ENCODE measurements around the gene PRKCA. TPM values are rescaled to one million over a fixed set of nuclear protein-coding genes. Genes with fewer than 3 reads are reported as not detected.

Gene PRKCA
- polyA plus RNA-seq, 2 donors, result 1.2 to 1.3 TPM

DNA sequence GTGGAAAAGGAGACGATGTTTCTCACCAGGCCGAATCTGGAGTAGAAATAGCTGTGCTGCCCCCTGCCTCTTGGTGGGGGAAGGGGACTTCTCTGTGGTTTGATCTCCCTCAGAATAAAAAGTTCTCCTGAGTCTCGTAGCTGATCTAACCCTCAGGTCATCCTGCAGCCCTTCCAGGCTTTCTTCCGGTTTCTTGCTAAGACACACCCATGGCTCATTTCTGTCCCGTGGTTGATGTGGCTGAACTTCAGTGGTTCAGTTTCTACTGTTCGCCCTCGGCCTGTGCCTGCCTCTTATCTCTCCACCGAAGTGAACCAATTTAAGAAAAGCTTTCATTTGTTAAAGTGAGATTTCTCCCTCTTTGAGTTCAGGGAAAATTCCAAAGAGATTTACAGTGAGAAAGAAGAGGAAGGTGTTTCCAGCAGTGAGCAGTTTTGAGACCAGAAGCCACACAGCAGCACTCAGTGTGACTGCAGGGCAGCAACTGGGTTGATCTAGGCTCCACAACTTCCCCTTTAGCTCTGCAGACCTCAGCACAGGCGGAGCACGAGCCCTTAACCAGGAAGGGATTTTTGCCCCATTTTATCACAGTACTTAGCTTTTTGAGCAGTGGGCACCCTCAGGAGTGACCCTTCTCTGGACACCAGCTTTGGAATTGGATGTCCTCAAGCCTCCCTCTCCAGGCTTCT is 497.6 kb downstream of the PRKCA start:
- H3K4me1 ChIP-seq (ENCODE audit: control insufficient read depth in 2 of 2, insufficient read depth in 2 of 2, low read length in 1 of 2), result no peaks in the 10 kb centered on the region
- no peak overlapping the region for H3K4me3 ChIP-seq (ENCODE audit: low read depth in 1 of 2, low read length in 2 of 2)
- WGBS, 2 donors, result 82 to 90% methylated on average over 10 of the region's 10 CpGs
- no peak overlapping the region for H3K27ac ChIP-seq (ENCODE audit: low read depth in 2 of 2, low read length in 1 of 2)
- H3K36me3 ChIP-seq (ENCODE audit: control insufficient read depth in 2 of 2, insufficient read depth in 2 of 2, low read length in 1 of 2), result no peaks in the 10 kb centered on the region
- peaks cover 0 to 2% of the 10 kb centered on the region in 2 donors for H3K9me3 ChIP-seq (ENCODE audit: control insufficient read depth in 2 of 2, insufficient read depth in 1 of 2, low read depth in 1 of 2, low read length in 1 of 2)
- no peaks in the 10 kb centered on the region for H3K27me3 ChIP-seq (ENCODE audit: control insufficient read depth in 1 of 2, insufficient read depth in 2 of 2, low read length in 2 of 2)

DNA sequence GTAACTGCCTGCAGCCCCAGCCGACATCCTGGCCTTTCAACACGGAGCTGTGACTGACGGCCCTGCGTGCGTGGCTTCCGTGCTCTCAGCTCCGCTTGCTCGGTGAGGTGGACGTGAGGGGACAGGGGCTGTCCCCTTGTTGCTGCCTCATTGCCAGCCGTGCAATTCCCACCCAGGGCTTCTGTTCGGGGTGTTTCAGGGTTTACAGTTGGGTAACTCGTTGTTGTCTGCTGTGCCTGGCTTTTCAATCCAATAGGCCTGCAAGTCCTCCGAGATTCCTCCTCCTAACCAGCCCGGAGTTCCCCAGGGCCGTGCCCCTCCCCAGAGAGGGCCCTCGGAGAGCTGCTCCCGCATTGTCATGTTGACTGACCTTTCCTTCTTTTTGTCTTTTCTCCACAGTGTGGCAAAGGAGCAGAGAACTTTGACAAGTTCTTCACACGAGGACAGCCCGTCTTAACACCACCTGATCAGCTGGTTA is 501.1 kb downstream of the PRKCA start:
- Histone ChIP-seq H3K27me3 (ENCODE audit: control insufficient read depth in 1 of 2, insufficient read depth in 2 of 2, low read length in 2 of 2) (no peaks in the 10 kb centered on the region), H3K4me3 (ENCODE audit: low read depth in 1 of 2, low read length in 2 of 2) (no peak overlapping the region), H3K36me3 (ENCODE audit: control insufficient read depth in 2 of 2, insufficient read depth in 2 of 2, low read length in 1 of 2) (no peaks in the 10 kb centered on the region), H3K27ac (ENCODE audit: low read depth in 2 of 2, low read length in 1 of 2) (no peak overlapping the region), H3K9me3 (ENCODE audit: control insufficient read depth in 2 of 2, insufficient read depth in 1 of 2, low read depth in 1 of 2, low read length in 1 of 2) (peaks cover 0 to 2% of the 10 kb centered on the region in 2 donors), H3K4me1 (ENCODE audit: control insufficient read depth in 2 of 2, insufficient read depth in 2 of 2, low read length in 1 of 2) (no peaks in the 10 kb centered on the region)
- WGBS, 2 donors, result 85% methylated on average over 17 to 19 of the region's 19 CpGs

DNA sequence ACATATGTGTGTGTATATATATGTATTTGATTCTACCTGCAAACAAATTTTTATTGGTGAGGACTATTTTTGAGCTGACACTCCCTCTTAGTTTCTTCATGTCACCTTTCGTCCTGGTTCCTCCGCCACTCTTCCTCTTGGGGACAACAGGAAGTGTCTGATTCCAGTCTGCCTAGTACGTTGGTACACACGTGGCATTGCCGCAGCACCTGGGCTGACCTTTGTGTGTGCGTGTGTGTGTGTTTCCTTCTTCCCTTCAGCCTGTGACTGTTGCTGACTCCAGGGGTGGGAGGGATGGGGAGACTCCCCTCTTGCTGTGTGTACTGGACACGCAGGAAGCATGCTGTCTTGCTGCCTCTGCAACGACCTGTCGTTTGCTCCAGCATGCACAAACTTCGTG is 503.2 kb downstream of the PRKCA start:
- H3K36me3 ChIP-seq (ENCODE audit: control insufficient read depth in 2 of 2, insufficient read depth in 2 of 2, low read length in 1 of 2), result no peaks in the 10 kb centered on the region

DNA sequence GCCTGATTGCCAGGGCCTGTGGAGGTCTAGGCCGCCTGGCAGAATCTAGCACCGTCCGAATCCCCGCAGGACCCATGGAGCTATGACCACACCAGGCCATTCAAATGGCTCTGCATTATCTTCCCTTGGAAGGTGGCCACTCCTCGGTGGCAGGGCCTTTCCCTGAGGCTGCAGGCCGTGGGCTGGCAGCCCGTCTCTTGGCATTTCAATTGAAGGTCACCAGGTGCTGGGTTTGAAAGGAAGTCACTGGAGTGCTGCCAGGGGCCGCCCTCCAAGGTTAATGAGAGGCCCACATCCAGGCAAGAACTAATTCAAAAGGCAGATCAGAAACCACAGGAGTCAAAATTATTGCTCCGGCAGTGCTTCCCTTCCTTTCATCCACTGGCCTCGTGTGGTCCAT is 504.8 kb downstream of the PRKCA start:
- Histone ChIP-seq H3K4me3 (ENCODE audit: low read depth in 1 of 2, low read length in 2 of 2) (no peak overlapping the region), H3K27me3 (ENCODE audit: control insufficient read depth in 1 of 2, insufficient read depth in 2 of 2, low read length in 2 of 2) (no peaks in the 10 kb centered on the region), H3K36me3 (ENCODE audit: control insufficient read depth in 2 of 2, insufficient read depth in 2 of 2, low read length in 1 of 2) (no peaks in the 10 kb centered on the region), H3K27ac (ENCODE audit: low read depth in 2 of 2, low read length in 1 of 2) (no peak overlapping the region), H3K4me1 (ENCODE audit: control insufficient read depth in 2 of 2, insufficient read depth in 2 of 2, low read length in 1 of 2) (peaks cover 0 to 2% of the 10 kb centered on the region in 2 donors), H3K9me3 (ENCODE audit: control insufficient read depth in 2 of 2, insufficient read depth in 1 of 2, low read depth in 1 of 2, low read length in 1 of 2) (peaks cover 2 to 3% of the 10 kb centered on the region in 2 donors)
- WGBS, 2 donors, result 66 to 69% methylated on average over 10 of the region's 10 CpGs

More for the DNA sequence above, 503.2 kb downstream of the PRKCA start:
- no peak overlapping the region for H3K4me3 ChIP-seq (ENCODE audit: low read depth in 1 of 2, low read length in 2 of 2)
- H3K9me3 ChIP-seq (ENCODE audit: control insufficient read depth in 2 of 2, insufficient read depth in 1 of 2, low read depth in 1 of 2, low read length in 1 of 2), result peaks cover 0 to 2% of the 10 kb centered on the region in 2 donors
- H3K27me3 ChIP-seq (ENCODE audit: control insufficient read depth in 1 of 2, insufficient read depth in 2 of 2, low read length in 2 of 2), result no peaks in the 10 kb centered on the region
- H3K27ac ChIP-seq (ENCODE audit: low read depth in 2 of 2, low read length in 1 of 2), result no peak overlapping the region
- no peaks in the 10 kb centered on the region for H3K4me1 ChIP-seq (ENCODE audit: control insufficient read depth in 2 of 2, insufficient read depth in 2 of 2, low read length in 1 of 2)
- 52 to 63% methylated on average over 10 of the region's 10 CpGs for WGBS, 2 donors

DNA sequence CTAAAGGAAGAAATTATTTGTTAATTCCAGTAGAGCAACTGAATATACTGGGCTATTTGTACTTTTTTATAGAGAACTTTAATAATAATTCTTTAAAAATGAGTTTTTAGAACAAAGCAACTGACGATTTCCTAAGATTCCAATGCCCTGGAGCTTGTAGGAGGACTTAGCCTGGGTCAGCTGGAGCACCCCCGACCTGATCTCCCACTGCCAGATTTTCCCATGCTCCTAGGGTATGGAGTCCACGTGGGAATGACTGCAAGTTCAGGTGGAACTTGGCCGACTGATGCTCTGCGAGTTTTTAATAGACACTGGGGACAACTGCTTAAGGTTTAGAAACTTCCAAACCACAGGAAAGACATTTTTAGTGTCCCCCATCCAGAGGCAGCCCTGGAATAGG is 507.0 kb downstream of the PRKCA start:
- Histone ChIP-seq H3K36me3 (ENCODE audit: control insufficient read depth in 2 of 2, insufficient read depth in 2 of 2, low read length in 1 of 2) (no peaks in the 10 kb centered on the region), H3K27me3 (ENCODE audit: control insufficient read depth in 1 of 2, insufficient read depth in 2 of 2, low read length in 2 of 2) (no peaks in the 10 kb centered on the region), H3K9me3 (ENCODE audit: control insufficient read depth in 2 of 2, insufficient read depth in 1 of 2, low read depth in 1 of 2, low read length in 1 of 2) (peaks cover 0 to 4% of the 10 kb centered on the region in 2 donors), H3K4me1 (ENCODE audit: control insufficient read depth in 2 of 2, insufficient read depth in 2 of 2, low read length in 1 of 2) (peaks cover 0 to 2% of the 10 kb centered on the region in 2 donors), H3K27ac (ENCODE audit: low read depth in 2 of 2, low read length in 1 of 2) (no peak overlapping the region), H3K4me3 (ENCODE audit: low read depth in 1 of 2, low read length in 2 of 2) (no peak overlapping the region)
- WGBS, 2 donors, result 85 to 90% methylated on average over 5 of the region's 5 CpGs

DNA sequence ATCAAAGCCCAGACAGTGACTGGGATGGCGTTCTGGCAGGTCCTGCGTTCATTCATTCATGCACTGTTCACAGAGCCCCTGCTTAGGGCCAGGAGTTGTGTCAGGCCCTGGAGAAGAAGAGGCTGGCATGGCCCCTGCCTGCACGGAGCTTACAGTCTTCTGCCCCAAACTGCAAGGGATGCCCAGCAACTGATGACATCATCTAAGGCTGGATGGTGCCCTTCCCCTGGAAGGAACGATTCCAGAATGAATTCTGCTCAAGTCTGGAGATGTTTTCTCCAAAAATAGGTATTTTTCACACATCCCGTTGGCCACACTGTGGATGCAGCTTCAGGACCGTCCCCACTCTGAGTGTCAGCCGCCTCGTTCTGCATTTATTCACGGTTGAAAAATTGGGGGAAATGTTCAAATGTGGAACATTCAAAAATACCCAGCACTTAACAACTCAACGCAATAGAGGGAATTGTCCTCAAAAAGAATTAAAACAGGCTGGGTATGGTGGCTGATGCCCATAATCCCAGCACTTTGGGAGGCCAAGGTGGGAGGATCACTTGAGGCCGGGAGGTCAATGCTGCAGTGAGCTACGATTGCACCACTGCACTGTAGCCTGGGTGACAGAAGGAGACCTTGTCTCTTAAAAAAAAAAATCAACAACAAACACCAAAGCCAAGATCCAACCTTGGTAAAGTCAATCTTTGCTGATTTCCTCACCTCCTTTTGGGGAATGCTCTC is 508.7 kb downstream of the PRKCA start:
- Histone ChIP-seq H3K9me3 (ENCODE audit: control insufficient read depth in 2 of 2, insufficient read depth in 1 of 2, low read depth in 1 of 2, low read length in 1 of 2) (peaks cover 0 to 4% of the 10 kb centered on the region in 2 donors), H3K27ac (ENCODE audit: low read depth in 2 of 2, low read length in 1 of 2) (no peak overlapping the region), H3K4me3 (ENCODE audit: low read depth in 1 of 2, low read length in 2 of 2) (no peak overlapping the region), H3K27me3 (ENCODE audit: control insufficient read depth in 1 of 2, insufficient read depth in 2 of 2, low read length in 2 of 2) (no peaks in the 10 kb centered on the region), H3K36me3 (ENCODE audit: control insufficient read depth in 2 of 2, insufficient read depth in 2 of 2, low read length in 1 of 2) (no peaks in the 10 kb centered on the region), H3K4me1 (ENCODE audit: control insufficient read depth in 2 of 2, insufficient read depth in 2 of 2, low read length in 1 of 2) (peaks cover 0 to 2% of the 10 kb centered on the region in 2 donors)
- 89 to 90% methylated on average over 12 of the region's 12 CpGs for WGBS, 2 donors

DNA sequence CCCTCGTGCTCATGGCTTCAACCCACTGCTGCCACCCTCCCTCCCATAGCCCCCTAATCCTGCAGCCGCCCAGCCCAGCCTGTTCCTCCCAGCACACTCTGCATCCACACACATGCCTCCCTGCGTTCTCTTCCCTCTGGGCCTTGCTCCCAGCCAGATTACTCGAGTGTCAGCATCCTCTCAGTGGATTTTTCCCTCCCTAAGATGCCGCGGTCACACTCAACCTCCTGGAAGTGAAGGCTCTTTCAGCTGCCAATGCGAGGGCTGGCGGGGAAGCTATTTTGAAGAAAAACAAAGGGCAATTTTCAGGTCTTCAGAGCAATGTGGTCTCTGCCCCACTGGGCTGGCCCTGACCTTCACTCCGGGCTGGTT is 509.3 kb downstream of the PRKCA start:
- Histone ChIP-seq H3K36me3 (ENCODE audit: control insufficient read depth in 2 of 2, insufficient read depth in 2 of 2, low read length in 1 of 2) (no peaks in the 10 kb centered on the region), H3K4me3 (ENCODE audit: low read depth in 1 of 2, low read length in 2 of 2) (no peak overlapping the region), H3K27me3 (ENCODE audit: control insufficient read depth in 1 of 2, insufficient read depth in 2 of 2, low read length in 2 of 2) (no peaks in the 10 kb centered on the region), H3K27ac (ENCODE audit: low read depth in 2 of 2, low read length in 1 of 2) (no peak overlapping the region), H3K4me1 (ENCODE audit: control insufficient read depth in 2 of 2, insufficient read depth in 2 of 2, low read length in 1 of 2) (peaks cover 0 to 2% of the 10 kb centered on the region in 2 donors), H3K9me3 (ENCODE audit: control insufficient read depth in 2 of 2, insufficient read depth in 1 of 2, low read depth in 1 of 2, low read length in 1 of 2) (peaks cover 0 to 4% of the 10 kb centered on the region in 2 donors)
- WGBS, 2 donors, result 78 to 79% methylated on average over 8 to 9 of the region's 9 CpGs

DNA sequence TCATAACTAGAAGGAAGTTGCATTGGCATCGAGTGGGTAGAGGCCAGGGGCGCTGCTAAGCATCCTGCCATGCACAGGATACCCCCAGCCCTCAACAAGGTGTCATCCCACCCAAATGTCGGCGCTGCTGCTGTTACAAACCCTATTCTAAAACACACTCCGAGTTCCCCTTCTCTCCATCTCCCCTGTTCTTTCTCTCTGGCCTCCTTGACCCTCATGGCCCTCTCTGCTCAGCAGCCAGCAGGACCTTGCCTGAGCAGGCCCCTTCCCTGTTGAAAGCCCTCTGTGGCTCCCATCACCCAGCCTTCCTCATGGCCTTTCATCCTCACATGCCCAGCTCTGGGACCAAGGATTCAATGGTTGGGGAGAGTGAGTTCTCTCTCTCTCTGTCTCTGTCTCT is 510.2 kb downstream of the PRKCA start:
- Histone ChIP-seq H3K27me3 (ENCODE audit: control insufficient read depth in 1 of 2, insufficient read depth in 2 of 2, low read length in 2 of 2) (no peaks in the 10 kb centered on the region), H3K4me3 (ENCODE audit: low read depth in 1 of 2, low read length in 2 of 2) (no peak overlapping the region)
- WGBS, 2 donors, result 89 to 91% methylated on average over 5 of the region's 5 CpGs

DNA sequence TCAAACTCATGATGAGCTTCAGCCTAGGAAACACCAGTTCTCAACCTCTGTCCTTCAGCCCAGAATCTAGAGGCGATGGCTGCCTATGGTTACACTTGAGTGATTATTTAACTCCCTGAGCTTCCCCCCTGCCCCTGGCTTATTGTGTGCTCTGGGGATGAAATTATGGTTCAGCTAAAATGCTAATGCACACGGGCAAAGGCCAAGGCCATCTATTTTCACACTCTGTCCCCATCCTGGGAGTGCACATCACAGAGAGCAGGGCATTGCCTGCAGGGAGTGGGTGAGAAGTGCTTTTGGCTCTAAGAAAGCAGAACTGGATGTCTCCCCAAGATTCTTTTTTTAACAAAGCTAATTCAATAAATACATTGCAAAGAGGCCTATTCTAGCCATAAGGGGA is 510.9 kb downstream of the PRKCA start:
- H3K36me3 ChIP-seq (ENCODE audit: control insufficient read depth in 2 of 2, insufficient read depth in 2 of 2, low read length in 1 of 2), result no peaks in the 10 kb centered on the region
- H3K4me3 ChIP-seq (ENCODE audit: low read depth in 1 of 2, low read length in 2 of 2), result no peak overlapping the region
- peaks cover 4 to 7% of the 10 kb centered on the region in 2 donors for H3K9me3 ChIP-seq (ENCODE audit: control insufficient read depth in 2 of 2, insufficient read depth in 1 of 2, low read depth in 1 of 2, low read length in 1 of 2)
- WGBS, 2 donors, result 51 to 60% methylated on average over 2 of the region's 2 CpGs
- no peak overlapping the region for H3K27ac ChIP-seq (ENCODE audit: low read depth in 2 of 2, low read length in 1 of 2)
- H3K4me1 ChIP-seq (ENCODE audit: control insufficient read depth in 2 of 2, insufficient read depth in 2 of 2, low read length in 1 of 2), result peaks cover 0 to 2% of the 10 kb centered on the region in 2 donors
- H3K27me3 ChIP-seq (ENCODE audit: control insufficient read depth in 1 of 2, insufficient read depth in 2 of 2, low read length in 2 of 2), result no peaks in the 10 kb centered on the region

More for the DNA sequence above, 510.2 kb downstream of the PRKCA start:
- no peak overlapping the region for H3K27ac ChIP-seq (ENCODE audit: low read depth in 2 of 2, low read length in 1 of 2)
- no peaks in the 10 kb centered on the region for H3K36me3 ChIP-seq (ENCODE audit: control insufficient read depth in 2 of 2, insufficient read depth in 2 of 2, low read length in 1 of 2)
- H3K9me3 ChIP-seq (ENCODE audit: control insufficient read depth in 2 of 2, insufficient read depth in 1 of 2, low read depth in 1 of 2, low read length in 1 of 2), result peaks cover 0 to 4% of the 10 kb centered on the region in 2 donors
- peaks cover 0 to 2% of the 10 kb centered on the region in 2 donors for H3K4me1 ChIP-seq (ENCODE audit: control insufficient read depth in 2 of 2, insufficient read depth in 2 of 2, low read length in 1 of 2)
